HepG2 (cell line): ENCODE measurements around the gene UPB1. TPM values are rescaled to one million over a fixed set of nuclear protein-coding genes. Genes with fewer than 3 reads are reported as not detected.

Experiments used
- FOXK1 ChIP-seq: sonication (generic); formaldehyde crosslinking; IDR thresholded peaks from 2 replicates; pipeline ENCODE4 v1.4.0; 2020; ENCODE audit warnings: low read depth, missing genetic modification reagents, borderline replicate concordance
- GTF2F1 ChIP-seq: fragments of 150-350 bp; IDR thresholded peaks from 2 replicates; pipeline ENCODE4 v1.6.1; 2014; ENCODE audit warnings: low read length
- HOXA9 ChIP-seq: sonication (generic); formaldehyde crosslinking; IDR thresholded peaks from 2 replicates; pipeline ENCODE4 v1.8.1; 2022; ENCODE audit warnings: missing genetic modification reagents, mild to moderate bottlenecking, moderate library complexity, borderline replicate concordance
- IRX3 ChIP-seq: sonication (generic); formaldehyde crosslinking; IDR thresholded peaks from 2 replicates; pipeline ENCODE4 v1.8.1; 2023; ENCODE audit warnings: mild to moderate bottlenecking, low read depth, missing genetic modification reagents, borderline replicate concordance
- JUND ChIP-seq: sonication (generic); formaldehyde crosslinking; IDR thresholded peaks from 2 replicates; pipeline ENCODE4 v1.8.0; 2022; ENCODE audit warnings: mild to moderate bottlenecking, missing genetic modification reagents
- NR2F1 ChIP-seq, 2 experiments: fragments of 450-650 bp in 1 of 2; formaldehyde crosslinking in 1 of 2; IDR thresholded peaks; 2 replicates each; pipeline versions ENCODE4 v1.5.0 to v1.6.1; 2016 to 2020; ENCODE audit warnings: mild to moderate bottlenecking in 1 of 2, missing compliant biosample characterization in 1 of 2, missing genetic modification reagents in 1 of 2, moderate library complexity in 1 of 2
- PPARG ChIP-seq: conservative IDR thresholded peaks from 2 replicates; pipeline ENCODE4 v1.6.1; 2016; ENCODE audit warnings: missing biosample characterization, missing genetic modification reagents
- TOPORS ChIP-seq: sonication (generic); formaldehyde crosslinking; IDR thresholded peaks from 2 replicates; pipeline ENCODE4 v1.8.0; 2023; ENCODE audit warnings: mild to moderate bottlenecking, missing genetic modification reagents
- ZFP90 ChIP-seq: sonication (generic); formaldehyde crosslinking; IDR thresholded peaks from 2 replicates; pipeline ENCODE4 v1.8.0; 2022; ENCODE audit warnings: missing genetic modification reagents, mild to moderate bottlenecking, inconsistent platforms, borderline replicate concordance
- ZNF180 ChIP-seq: sonication (generic); formaldehyde crosslinking; IDR thresholded peaks from 2 replicates; pipeline ENCODE4 v1.4.0; 2020; ENCODE audit warnings: low read depth, missing genetic modification reagents, borderline replicate concordance
- ZNF34 ChIP-seq: sonication (generic); formaldehyde crosslinking; IDR thresholded peaks from 2 replicates; pipeline ENCODE4 v1.4.0; 2020; ENCODE audit warnings: mild to moderate bottlenecking, missing genetic modification reagents, borderline replicate concordance
- ZNF543 ChIP-seq: sonication (generic); formaldehyde crosslinking; IDR thresholded peaks from 2 replicates; pipeline ENCODE4 v1.4.0; 2020; ENCODE audit warnings: mild to moderate bottlenecking, missing genetic modification reagents
- polyA plus RNA-seq, 8 experiments: library from polyadenylated mRNA; depleted of rRNA in 3 of 8; stranded (reverse) in 7 of 8; unstranded in 1 of 8; fragments of >200 nt; fragmentation: Illumina TruSeq in 4 of 8; extraction: Trizol in 4 of 8; gene quantifications; 2 replicates each; pipeline versions ENCODE4 v1.2.1 to v1.2.3, GENCODE V29; 2011 to 2016; ENCODE audit warnings: low read depth in 4 of 8, missing spikeins in 1 of 8, mixed read lengths in 1 of 8; ENCODE audit not compliant: insufficient read depth in 1 of 8
- total RNA-seq, 5 experiments: library from RNA; depleted of rRNA; stranded (reverse); fragments of >200 nt; fragmentation: Illumina TruSeq; extraction: Trizol; gene quantifications; 2 replicates each; pipeline ENCODE4 v1.2.3, GENCODE V29; 2016; ENCODE audit warnings: low read depth in 1 of 5
- TF ChIP-seq, protein P1 (sequence below): sonication (generic); formaldehyde crosslinking; IDR thresholded peaks from 2 replicates; pipeline ENCODE4 v1.4.0; 2020; ENCODE audit warnings: missing genetic modification reagents, borderline replicate concordance
- TF ChIP-seq, protein P2 (sequence below): IDR thresholded peaks from 2 replicates; pipeline ENCODE4 v1.6.1; 2016; ENCODE audit warnings: low read depth, missing genetic modification reagents, missing compliant biosample characterization
- TF ChIP-seq, protein P3 (sequence below): sonication (generic); formaldehyde crosslinking; IDR thresholded peaks from 2 replicates; pipeline ENCODE4 v1.8.0; 2022; ENCODE audit warnings: missing genetic modification reagents, mild to moderate bottlenecking, moderate library complexity, borderline replicate concordance
- TF ChIP-seq, protein P4 (sequence below): IDR thresholded peaks from 2 replicates; pipeline ENCODE4 v1.6.1; 2016

UPB1 gene
- total and polyA plus RNA-seq, 2 of the 13 experiments (the other 11 are each of a cell fraction or from before 2014, with no cell fraction given), result 0.38 to 1.2 TPM

- TF ChIP-seq ZNF543 (CRISPR knock-in tag), result peak; percentile 97
- TF ChIP-seq, protein P1, sequence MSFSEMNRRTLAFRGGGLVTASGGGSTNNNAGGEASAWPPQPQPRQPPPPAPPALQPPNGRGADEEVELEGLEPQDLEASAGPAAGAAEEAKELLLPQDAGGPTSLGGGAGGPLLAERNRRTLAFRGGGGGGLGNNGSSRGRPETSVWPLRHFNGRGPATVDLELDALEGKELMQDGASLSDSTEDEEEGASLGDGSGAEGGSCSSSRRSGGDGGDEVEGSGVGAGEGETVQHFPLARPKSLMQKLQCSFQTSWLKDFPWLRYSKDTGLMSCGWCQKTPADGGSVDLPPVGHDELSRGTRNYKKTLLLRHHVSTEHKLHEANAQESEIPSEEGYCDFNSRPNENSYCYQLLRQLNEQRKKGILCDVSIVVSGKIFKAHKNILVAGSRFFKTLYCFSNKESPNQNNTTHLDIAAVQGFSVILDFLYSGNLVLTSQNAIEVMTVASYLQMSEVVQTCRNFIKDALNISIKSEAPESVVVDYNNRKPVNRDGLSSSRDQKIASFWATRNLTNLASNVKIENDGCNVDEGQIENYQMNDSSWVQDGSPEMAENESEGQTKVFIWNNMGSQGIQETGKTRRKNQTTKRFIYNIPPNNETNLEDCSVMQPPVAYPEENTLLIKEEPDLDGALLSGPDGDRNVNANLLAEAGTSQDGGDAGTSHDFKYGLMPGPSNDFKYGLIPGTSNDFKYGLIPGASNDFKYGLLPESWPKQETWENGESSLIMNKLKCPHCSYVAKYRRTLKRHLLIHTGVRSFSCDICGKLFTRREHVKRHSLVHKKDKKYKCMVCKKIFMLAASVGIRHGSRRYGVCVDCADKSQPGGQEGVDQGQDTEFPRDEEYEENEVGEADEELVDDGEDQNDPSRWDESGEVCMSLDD (CRISPR knock-in tag), result peak; percentile 67; the same call in 1 of the 2 replicates
- TF ChIP-seq, protein P2, sequence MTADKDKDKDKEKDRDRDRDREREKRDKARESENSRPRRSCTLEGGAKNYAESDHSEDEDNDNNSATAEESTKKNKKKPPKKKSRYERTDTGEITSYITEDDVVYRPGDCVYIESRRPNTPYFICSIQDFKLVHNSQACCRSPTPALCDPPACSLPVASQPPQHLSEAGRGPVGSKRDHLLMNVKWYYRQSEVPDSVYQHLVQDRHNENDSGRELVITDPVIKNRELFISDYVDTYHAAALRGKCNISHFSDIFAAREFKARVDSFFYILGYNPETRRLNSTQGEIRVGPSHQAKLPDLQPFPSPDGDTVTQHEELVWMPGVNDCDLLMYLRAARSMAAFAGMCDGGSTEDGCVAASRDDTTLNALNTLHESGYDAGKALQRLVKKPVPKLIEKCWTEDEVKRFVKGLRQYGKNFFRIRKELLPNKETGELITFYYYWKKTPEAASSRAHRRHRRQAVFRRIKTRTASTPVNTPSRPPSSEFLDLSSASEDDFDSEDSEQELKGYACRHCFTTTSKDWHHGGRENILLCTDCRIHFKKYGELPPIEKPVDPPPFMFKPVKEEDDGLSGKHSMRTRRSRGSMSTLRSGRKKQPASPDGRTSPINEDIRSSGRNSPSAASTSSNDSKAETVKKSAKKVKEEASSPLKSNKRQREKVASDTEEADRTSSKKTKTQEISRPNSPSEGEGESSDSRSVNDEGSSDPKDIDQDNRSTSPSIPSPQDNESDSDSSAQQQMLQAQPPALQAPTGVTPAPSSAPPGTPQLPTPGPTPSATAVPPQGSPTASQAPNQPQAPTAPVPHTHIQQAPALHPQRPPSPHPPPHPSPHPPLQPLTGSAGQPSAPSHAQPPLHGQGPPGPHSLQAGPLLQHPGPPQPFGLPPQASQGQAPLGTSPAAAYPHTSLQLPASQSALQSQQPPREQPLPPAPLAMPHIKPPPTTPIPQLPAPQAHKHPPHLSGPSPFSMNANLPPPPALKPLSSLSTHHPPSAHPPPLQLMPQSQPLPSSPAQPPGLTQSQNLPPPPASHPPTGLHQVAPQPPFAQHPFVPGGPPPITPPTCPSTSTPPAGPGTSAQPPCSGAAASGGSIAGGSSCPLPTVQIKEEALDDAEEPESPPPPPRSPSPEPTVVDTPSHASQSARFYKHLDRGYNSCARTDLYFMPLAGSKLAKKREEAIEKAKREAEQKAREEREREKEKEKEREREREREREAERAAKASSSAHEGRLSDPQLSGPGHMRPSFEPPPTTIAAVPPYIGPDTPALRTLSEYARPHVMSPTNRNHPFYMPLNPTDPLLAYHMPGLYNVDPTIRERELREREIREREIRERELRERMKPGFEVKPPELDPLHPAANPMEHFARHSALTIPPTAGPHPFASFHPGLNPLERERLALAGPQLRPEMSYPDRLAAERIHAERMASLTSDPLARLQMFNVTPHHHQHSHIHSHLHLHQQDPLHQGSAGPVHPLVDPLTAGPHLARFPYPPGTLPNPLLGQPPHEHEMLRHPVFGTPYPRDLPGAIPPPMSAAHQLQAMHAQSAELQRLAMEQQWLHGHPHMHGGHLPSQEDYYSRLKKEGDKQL (CRISPR knock-in tag), result peak; percentile 85
- no peak; a peak in 1 of 4 replicates for TF ChIP-seq NR2F1 (CRISPR knock-in tag; IDR thresholded peaks at IDR 0.05)
- TF ChIP-seq ZNF34, result peak; percentile 47; the same call in 1 of the 2 replicates
- no peak for TF ChIP-seq HOXA9 (CRISPR knock-in tag)
- peak; percentile 94 for TF ChIP-seq TOPORS (CRISPR knock-in tag)
- no peak for TF ChIP-seq ZNF180 (CRISPR knock-in tag)
- TF ChIP-seq ZFP90 (CRISPR knock-in tag), result peak; percentile 86; the same call in 1 of the 2 replicates
- TF ChIP-seq FOXK1 (CRISPR knock-in tag), result peak; percentile 83; the same call in 1 of the 2 replicates
- TF ChIP-seq, protein P3, sequence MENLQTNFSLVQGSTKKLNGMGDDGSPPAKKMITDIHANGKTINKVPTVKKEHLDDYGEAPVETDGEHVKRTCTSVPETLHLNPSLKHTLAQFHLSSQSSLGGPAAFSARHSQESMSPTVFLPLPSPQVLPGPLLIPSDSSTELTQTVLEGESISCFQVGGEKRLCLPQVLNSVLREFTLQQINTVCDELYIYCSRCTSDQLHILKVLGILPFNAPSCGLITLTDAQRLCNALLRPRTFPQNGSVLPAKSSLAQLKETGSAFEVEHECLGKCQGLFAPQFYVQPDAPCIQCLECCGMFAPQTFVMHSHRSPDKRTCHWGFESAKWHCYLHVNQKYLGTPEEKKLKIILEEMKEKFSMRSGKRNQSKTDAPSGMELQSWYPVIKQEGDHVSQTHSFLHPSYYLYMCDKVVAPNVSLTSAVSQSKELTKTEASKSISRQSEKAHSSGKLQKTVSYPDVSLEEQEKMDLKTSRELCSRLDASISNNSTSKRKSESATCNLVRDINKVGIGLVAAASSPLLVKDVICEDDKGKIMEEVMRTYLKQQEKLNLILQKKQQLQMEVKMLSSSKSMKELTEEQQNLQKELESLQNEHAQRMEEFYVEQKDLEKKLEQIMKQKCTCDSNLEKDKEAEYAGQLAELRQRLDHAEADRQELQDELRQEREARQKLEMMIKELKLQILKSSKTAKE (CRISPR knock-in tag), result no peak; the same call in 1 of the 2 replicates
- no peak for TF ChIP-seq GTF2F1
- TF ChIP-seq, protein P4, sequence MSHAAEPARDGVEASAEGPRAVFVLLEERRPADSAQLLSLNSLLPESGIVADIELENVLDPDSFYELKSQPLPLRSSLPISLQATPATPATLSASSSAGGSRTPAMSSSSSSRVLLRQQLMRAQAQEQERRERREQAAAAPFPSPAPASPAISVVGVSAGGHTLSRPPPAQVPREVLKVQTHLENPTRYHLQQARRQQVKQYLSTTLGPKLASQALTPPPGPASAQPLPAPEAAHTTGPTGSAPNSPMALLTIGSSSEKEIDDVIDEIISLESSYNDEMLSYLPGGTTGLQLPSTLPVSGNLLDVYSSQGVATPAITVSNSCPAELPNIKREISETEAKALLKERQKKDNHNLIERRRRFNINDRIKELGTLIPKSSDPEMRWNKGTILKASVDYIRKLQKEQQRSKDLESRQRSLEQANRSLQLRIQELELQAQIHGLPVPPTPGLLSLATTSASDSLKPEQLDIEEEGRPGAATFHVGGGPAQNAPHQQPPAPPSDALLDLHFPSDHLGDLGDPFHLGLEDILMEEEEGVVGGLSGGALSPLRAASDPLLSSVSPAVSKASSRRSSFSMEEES (CRISPR knock-in tag), result peak; percentile 96
- TF ChIP-seq IRX3 (CRISPR knock-in tag), result peak; percentile 96
- peak; percentile 65 for TF ChIP-seq JUND (CRISPR knock-in tag)
- peak; percentile 93 for TF ChIP-seq PPARG
Observed at GRCh38 chr22:24514241-24515026, 19.3 kb downstream of the UPB1 start (continued).
